Measurements from ENCODE around the gene LIPI.
A peak's percentile ranks its signal among the peaks of the same experiment; 100 is the strongest.
"Not testable (repeated sequence)": the region's sequence is repeated elsewhere in the genome, so short reads cannot be mapped to it uniquely, and the experiment has no call there.

LIPI gene

DNA sequence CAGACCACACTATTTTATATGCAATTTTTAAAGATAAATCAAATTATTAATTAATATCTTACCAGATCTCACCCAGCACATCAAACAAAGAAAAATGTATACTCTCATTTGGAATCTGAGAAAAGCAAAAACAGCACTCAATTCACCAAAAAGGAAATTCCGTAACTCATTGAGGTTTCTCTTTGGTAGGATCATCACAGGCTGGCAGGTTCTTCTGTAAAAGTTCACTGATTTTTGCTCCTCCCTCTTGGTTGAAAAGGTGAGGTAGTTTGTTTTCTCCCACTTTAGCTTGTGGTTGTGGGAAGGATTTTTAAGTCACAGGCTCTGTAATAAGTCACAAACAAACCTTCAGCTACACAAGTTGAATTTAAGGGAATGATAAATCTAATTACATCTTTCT, at the start of gene LIPI:
TSS of gene LIPI (minus strand) at position 218 of the 400 bp plus-strand sequence. CDS start at position 108, 110 bp downstream.
- no peak for DNase-seq

DNA sequence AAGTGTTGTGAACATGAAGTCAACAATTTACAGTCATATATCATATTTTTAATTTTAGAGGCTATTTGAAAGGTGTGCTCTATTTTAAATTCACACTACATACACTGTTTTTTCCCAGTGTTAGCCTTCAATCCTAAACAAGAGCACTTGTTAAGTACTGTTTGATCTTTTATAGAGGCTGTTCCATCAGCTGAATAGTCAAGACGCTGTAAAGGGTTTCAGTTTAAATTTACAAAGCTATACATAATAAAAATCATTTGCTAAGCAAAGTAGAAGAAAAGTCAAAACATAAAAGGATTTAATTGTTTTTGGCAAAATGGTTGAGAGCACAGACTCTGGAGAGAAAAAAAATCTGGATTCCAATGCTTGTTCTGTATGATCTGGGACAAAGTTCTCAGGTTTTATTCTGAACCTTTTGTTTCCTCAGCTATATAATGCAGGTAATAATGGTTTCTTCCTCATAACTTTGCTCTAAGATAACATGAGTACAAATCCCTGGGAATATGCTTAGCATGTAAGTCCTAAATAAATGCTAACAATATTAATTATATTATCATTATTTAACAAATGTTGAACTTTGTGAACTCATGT, 49.5 kb upstream of the LIPI start:
- DNase-seq = no peak

DNA sequence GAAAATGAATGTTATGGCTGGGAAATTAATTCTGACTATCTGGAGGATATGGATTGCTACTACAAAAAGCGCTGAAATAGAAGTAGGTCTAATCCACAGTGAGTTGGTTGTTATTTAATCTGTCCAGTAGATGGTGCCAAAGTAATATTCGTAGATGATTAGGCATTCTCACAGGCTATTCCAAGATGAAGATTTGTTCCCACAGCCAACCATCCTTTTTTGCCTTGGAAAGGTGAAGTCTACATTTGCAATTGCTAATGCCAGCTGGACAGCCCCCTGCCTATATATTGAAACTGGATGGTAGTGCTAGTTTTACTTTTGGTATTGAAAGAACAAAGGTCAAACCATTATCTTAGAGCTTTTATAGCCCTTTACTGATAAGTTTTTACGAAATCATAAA, 49.0 kb upstream of the LIPI start:
- DNase-seq = peak; percentile 56

DNA sequence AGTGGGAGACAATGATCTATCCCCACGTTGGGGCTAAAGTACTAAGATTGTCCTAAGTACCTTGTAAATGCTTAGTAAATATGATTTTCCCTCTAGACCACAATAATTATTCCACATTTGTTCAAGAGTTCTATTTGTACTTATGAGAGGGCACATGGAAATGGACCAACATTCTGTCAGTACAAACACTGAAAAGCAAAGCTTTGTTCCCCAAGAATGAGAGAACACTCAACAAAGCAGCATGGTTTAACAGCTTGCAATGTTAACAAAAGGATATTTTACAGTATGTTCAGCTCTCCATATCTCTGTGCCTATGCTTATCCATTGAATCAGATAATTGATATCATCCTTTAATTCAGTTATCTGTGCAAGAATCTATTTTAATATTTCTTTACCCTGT, 40.6 kb upstream of the LIPI start:
- DNase-seq = no peak

DNA sequence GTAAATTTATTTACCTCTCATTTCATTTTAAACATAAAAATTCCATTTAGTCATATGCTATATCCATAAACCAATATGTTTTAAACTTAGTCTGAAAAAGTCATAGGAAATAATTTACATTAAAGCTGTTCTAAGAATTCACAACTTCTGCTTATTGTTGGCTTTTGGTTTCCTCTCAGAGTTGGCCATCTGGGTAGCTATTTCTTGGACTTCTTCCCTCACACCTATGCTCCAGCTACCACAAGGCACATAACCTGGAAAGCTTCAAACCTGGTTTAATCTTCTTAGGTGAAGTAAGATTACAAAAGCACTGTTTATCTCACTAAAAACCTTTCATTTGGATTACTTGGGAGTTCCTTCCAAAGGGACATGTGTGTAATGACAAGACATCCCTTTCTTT, 35.0 kb upstream of the LIPI start:
- DNase-seq = no peak

DNA sequence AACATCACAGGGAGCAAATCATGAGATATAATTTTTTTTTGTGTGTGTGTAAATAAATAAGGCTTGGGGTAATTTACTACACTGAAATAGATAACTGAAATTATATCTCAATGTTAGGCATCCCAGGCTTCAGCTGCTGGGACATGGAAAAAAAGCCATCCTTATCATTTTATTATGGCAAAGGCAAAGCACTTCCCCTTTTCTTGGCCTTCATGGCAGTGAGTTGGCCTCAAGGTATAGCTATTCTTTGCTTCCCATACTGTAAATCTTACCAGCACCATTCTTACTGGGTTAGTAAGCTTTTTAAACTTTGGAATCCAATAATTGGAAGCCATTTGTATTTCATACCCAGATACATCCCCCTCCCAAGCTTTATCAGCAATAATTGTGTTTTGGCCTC, 34.2 kb upstream of the LIPI start:
- DNase-seq = no peak

DNA sequence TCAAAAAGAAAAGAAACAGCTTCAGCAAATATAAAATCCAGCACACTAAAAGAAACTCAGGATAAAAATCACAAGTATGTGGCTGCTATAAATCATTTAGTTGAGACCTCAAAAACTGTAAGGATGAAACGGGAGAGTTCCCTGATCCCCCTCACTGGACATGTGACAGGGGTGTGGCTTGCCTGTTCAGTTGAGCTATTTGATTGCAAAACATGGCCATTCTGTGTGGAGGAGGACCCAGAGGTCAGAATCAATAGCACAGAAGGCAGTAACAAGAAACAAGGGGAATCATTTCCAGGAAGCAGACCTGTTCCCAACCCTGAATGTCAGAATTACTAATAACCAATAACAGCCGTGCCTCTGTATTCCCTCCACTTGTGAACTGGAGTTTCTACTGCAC, 33.1 kb upstream of the LIPI start:
- DNase-seq = no peak

DNA sequence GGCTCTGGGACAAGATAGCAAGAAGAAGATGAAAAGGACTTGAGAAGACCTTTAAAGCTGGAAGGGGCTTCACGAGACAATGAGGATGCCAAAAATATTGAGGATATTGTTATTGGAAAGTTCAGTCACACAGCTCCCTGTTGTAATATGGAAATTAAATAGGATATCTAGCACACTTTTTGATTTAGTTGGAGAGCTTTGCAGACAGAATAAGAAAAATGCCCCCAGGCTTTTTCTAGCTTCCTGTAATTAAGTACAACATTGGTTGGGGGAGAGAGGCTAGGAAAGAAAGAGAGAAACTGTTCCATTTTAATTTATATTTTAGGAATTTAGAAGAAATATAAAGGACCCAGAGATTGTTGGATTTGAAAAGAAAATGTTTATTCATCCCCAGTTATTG, 32.7 kb upstream of the LIPI start:
- DNase-seq = no peak

DNA sequence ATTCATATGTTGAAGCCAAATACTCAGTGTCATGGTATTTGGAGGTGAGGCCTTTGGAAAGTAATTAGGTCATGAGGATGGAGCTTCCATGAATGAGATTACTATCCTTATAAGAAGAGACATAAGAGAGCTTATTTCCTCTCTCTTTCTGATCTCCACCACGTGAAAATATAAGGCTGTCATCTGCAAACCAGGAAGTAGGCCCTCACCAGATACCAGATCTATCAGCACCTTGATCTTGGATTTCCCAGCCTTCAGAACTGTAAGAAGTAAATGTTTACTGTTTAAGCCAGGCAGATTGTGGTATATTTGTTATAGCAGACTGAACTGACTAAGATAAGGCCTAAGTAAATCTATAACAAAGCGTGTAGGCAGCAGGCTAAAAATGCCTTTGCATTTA, 30.5 kb upstream of the LIPI start:
- peak; percentile 24 for DNase-seq

DNA sequence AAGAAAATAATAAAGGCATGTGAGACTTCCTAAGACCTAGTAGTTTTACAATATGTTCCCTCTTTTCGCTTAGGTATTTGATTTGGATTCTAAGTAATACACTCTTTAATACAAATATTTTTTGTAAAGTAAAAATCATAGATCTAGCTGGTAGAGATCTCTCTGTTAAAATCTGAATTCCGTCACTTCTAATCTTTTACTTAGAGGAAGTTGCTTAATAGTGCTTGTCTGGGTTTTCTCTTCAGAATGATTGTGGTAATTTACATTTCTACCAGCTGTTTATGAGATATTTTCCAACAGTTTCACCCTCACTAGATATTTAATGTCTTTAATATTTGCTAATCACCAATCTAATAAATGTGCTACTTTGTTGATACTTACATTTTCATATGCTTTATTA, 28.5 kb upstream of the LIPI start:
- peak; percentile 14 for DNase-seq

DNA sequence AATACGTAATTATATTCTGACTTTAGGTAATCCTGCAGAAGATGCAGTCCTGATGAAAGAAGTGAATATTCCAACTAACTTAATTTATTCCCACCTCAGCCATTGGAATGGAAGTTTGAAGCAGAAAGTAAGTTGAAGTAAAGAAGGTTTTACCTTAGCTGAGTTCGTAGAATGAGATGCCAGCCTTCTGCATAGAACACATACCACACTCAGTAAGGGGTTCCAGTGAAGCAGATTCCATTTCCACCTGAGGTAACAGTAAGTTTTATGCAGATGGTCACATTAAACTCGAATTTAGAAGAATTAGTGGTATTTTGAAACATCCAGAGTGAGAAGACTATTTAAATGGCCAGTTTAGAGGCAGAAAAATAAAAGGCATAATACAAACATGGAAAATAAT, 25.4 kb upstream of the LIPI start:
- DNase-seq = no peak

DNA sequence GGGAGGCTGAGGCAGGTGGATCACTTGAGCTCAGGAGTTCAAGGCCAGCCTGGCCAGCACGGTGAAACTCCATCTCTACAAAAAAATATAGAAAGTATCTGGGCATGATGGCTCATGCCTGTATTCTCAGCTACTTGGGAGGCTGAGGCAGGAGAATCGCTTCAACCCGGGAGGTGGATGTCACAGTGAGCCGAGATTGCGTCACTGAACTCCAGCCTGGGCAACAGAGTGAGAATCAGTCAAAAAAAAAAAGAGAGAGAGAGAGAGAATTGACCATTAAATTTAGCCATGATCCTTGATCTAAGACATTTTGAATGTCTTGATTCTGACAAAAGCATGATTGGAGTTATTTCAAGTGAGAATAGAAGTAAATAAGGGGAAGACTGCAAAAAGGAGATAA, 24.3 kb upstream of the LIPI start:
- DNase-seq = no peak

DNA sequence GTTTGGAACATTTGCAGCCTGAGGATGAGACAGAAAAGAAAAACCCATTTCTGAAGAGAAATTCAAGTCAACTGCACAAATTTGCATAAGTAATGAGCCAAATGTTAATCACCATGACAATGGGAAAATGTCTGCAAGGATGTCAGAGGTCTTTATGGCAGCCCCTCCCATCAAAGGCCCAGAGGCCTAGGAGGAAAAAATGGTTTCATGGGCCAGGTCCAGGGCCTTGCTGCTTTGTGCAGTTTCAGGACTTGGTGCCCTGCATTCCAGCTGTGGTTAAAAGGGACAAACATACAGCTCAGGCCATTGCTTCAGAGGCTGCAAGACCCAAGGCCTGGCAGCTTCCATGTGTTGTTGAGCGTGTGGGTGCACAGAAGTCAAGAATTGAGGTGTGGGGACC, 18.6 kb upstream of the LIPI start:
- no peak for DNase-seq

DNA sequence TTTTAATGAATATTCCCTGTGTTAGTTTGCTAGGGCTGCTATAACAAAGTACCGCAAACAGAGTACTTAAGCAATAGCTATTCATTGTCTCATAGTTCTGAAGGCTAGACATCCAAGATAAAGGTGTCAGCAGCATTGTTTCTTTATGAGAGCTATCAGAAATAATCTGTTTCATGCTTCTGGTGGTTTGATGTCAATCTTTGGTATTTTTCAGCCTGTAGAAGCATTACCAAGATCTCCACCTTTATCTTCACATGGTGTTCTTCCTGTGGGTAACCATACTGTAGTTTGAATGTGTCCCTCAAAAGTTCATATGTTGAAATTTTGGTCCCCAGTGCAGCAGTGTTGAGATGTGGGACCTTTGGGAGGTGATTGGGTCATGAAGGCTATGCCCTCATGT, 12.6 kb upstream of the LIPI start:
- DNase-seq = no peak

DNA sequence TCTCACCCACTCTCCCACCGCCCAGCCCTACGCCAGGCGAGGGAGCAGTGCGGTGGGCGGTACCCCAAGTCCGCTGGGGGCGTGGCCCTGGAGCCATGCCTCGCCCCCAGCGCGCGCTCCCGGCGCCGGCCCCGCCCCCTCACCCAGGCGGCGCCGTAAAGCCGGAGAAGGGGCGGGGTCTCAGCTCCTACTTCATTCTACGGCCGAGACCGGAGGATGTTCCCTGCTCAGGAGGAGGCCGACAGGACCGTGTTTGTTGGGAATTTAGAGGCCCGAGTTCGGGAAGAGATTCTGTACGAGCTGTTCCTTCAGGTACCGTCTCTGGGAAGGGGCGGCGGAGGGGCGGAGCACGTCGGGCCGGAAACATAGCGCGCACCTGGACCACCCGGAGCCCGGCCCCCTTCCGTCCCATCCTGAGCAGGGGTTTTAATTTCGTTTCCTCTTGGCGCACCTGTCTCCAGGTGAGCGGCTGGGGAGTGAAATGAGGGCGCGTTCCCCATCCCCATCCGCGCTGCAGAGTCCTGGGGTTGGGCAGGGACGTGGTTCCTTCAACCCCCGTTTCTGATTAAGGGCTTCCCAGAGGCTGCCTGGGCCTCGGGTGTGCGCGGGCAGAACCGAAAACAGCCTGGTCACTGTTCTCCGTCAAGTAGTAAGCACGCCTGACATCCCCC, 5.4 kb upstream of the LIPI start, which contains the start of gene RBM11:
TSS of gene RBM11 (plus strand) at position 187 of the 671 bp plus-strand sequence. CDS start at position 217, 30 bp downstream.
- peak; percentile 81 for DNase-seq

DNA sequence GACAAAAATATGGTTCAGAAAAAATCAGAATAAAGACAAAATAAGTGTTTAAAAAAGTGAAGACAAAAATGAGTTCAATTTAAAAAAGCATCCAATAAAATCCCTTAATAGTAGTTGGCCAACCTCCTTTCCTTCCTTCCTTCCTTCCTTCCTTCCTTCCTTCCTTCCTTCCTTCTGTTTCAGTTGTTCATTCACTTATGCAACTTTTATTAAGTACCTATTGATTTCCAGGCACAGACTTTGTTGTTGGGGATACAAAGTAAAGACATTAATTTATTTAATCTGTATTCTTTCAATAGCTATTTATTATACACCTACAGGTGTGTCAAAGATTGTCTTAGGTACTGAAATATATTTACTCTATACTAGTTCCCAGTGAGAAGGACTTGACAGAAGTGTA, 2.4 kb upstream of the LIPI start:
- no peak for DNase-seq

DNA sequence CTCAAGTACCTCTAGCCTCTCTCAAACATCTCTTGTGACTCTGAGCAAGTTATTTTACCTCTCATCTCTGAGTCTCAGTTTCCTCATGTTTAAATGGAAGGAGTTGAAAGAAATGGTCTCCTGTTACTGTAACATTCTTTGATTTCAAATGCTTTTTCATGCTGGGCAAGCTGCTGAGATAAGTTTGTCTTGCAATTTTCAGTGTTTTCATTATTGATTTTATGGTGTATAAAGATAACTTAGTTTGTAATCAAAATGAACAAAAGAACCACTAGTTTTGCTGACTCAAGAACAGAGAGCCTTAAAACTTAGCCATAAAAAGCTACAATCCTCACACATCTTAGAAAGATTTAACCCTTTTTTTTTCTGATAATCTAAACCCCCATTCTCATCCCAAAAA, 4.5 kb downstream of the LIPI start:
- DNase-seq = no peak

DNA sequence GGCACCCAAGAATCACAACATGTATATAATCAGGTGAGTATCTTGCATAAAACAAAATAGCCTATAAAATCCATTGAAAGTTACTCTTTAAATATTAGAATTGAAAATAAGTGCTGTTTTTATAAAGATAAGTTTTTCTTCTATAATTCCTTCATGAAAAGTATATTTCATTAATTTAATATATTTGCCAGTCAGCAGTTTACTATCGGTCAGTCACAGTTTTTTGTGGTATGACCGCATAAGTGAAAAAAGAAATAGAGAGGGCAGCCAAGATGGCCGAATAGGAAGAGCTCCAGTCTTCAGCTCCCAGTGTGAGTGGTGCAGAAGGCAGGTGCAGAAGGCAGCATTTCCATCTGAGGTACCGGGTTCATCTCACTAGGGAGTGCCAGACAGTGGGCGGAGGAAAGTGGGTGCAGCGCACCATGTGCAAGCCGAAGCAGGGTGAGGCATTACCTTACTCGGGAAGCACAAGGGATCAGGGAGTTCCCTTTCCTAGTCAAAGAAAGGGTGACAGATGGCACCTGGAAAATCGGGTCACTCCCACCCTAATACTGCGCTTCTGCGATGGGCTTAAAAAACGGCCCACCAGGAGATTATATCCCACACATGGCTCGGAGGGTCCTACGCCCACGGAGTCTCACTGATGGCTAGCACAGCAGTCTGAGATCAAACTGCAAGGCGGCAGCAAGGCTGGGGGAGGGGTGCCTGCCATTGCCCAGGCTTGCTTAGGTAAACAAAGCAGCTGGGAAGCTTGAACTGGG, 44.1 kb downstream of the LIPI start:
- DNase-seq = not testable (repeated sequence)

DNA sequence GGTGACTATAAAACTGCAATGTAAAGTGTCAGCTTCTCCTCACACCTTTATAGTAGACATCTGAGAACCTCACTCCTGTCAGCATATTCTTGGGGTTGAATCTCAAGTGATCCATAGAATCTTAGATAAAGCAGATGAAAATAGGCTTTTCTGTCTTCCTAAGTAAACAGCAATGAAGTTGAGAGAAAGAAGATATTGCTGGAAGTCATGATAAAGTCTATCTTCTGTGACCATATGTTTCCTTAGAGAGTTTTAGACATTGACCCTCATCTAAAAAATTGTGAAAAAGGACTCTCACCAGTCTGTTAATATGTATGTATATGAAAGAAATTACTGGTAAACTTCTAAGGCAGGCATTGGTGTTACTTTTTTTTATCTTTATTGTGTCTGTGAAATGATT, 66.8 kb downstream of the LIPI start:
- no peak for DNase-seq

DNA sequence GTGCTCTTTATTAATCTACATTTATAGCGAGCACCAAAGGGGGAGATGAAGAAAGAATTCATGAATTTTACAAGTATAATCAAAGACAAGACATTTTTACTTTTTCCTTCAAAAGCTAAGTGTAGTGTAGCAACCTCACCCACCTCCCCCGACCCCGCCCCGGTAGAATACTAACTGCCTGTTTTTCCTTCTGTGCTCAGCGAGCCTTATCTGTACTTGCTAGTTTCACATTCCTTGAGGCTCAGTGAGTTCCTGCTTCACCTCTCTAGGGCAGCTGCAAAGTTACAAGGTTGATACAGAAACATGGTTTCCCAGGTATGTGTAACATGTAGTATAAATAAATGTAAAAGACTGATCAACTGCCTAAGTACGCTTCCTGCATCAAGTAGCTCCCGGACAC, 86.5 kb downstream of the LIPI start:
- no peak for DNase-seq

DNA sequence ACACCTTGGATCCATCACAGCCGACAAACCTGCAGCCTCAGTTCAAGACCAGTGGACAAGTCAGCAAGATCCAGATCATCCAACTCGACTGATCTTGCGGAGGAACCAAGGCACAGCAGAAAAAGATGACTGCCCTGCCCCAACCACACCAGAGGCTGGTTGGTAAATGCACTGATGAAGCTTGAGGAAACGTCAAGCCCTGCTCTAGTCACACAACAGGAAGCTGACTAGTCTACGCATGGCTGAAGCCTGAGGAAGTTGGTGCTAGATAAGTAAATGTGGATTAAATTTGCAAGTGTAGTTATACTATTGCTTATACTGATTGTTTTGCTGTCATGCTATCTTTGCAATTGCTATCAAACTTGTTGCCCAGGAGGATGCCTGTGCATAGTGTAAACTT, 89.0 kb downstream of the LIPI start:
- no peak for DNase-seq

DNA sequence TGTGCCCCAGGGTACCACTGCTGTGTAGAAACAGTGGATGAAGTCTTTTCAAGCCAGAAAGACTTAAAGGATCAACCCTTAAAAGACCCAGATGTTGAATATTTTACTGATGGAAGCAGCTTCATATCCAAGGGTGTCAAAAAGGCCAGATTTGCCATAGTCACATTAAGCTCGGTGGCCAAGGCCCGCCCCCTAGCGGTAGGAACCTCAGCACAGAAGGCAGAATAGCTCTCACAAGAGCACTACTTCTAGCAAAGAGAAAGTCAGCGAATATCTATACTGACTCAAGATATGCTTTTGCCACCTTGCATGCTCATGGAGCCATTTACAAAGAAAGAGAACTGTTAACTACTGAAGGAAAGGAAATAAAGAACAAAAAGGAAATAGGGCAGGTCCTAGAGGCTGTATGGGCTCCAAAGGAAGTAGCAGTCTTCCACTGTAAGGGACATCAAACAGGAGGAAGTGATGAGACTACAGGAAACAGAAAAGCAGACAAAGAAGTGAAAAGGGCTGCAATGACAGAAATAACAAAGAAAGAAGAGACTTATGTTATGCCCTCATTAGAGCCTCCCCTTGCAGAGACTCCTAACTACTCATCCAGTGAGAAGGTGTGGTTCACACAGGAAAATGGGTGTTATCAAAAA, 90.5 kb downstream of the LIPI start:
- DNase-seq = peak; percentile 61

DNA sequence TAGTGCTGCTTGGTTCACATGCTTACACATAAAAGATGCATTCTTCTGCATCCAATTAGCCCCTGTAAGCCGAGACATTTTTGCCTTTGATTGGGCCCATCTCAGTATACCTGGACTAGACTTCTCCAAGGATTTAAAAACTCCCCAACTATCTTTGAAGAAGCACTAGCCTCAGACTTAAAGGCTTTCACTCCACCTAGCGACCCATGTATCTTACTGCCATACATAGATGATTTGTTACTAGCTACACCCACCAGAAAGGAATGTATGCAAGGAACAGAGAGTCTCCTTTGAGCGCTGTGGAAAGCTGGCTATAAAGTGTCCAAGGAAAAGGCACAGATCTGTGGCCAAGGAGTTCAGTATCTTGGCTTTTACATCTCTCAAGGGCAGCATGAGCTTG, 91.7 kb downstream of the LIPI start:
- no peak for DNase-seq

DNA sequence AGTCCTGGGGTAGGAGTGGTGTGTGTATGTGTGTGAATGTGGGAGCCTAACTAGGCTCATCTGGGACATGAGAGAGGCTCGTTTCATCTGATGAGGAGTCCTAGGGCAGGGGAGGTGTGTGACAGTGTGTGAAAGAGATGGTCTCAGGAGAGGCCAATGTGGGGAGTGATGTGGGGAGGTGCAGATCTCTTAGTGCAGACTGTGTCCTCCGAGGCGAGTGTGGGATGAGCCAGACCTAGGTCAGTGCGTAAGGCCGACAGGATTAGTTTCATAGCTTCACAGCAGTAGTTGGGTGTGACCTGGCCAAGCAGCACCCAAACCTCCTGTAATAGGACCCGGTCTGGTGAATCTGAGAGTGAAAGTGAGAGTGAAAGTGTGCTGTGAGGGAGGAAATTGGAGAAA, 94.7 kb downstream of the LIPI start:
- DNase-seq = no peak

Data from suppressor macrophage treated with lipopolysaccharide for 4 hours (primary cell).